B cell (primary cell): ENCODE data around the gene CTSO. TPM values are rescaled to one million over a fixed set of nuclear protein-coding genes. Genes with fewer than 3 reads are reported as not detected.

Experiments used
- ATAC-seq: fragments of 200-7000 bp; cut with Tn5 transposase; one replicate; pipeline ENCODE4 v1.10.0; 2021; ENCODE audit warnings: low read depth, mild to moderate bottlenecking, moderate number of reproducible peaks, moderate library complexity
- CTCF ChIA-PET: fragments of 350-600 bp; sonication (Branson Sonifier 250); formaldehyde crosslinking; loops from one replicate; lab custom pipeline; 2021; ENCODE audit warnings: antibody characterized with exemption, inconsistent platforms; lab: Charles Lee
- POLR2A ChIA-PET: fragments of 350-600 bp; sonication (Branson Sonifier 250); formaldehyde crosslinking; loops from one replicate; lab custom pipeline; 2021; ENCODE audit warnings: antibody characterized with exemption; lab: Charles Lee
- DNase-seq: peaks from one replicate; pipeline ENCODE4 v3.0.0; 2013
- H2AFZ ChIP-seq: 2 replicates; pipeline ENCODE4 v1.6.1; 2012; ENCODE audit warnings: mild to moderate bottlenecking, low read depth, low read length; ENCODE audit not compliant: insufficient read depth, poor library complexity, severe bottlenecking
- H3K27ac ChIP-seq, 2 donors: 1 replicate in 1 of 2; 2 replicates in 1 of 2; pipeline ENCODE4 v1.5.1; 2012 to 2013; ENCODE audit warnings: low read length in 2 of 2, mild to moderate bottlenecking in 2 of 2, moderate library complexity in 1 of 2
- H3K27me3 ChIP-seq, 4 experiments: fragments of 200-600 bp in 1 of 4; sonication (generic) in 1 of 4; replicated peaks in 1 of 4; 1 replicate in 2 of 4; 2 replicates in 2 of 4; pipeline versions ENCODE4 v1.6.1 to v1.7.0; 2013 to 2016; ENCODE audit warnings: low read length in 3 of 4, mild to moderate bottlenecking in 2 of 4, mixed read lengths in 1 of 4, moderate library complexity in 1 of 4; ENCODE audit not compliant: insufficient read depth in 4 of 4, control insufficient read depth in 3 of 4; ENCODE audit errors: control extremely low read depth in 1 of 4
- H3K36me3 ChIP-seq, 2 experiments: replicated peaks in 1 of 2; 1 replicate in 1 of 2; 2 replicates in 1 of 2; pipeline versions ENCODE4 v1.6.1 to v1.7.1; 2013; ENCODE audit warnings: low read length in 1 of 2; ENCODE audit not compliant: insufficient read depth in 2 of 2, control insufficient read depth in 1 of 2; ENCODE audit errors: control extremely low read depth in 1 of 2, extremely low read depth in 1 of 2
- H3K4me1 ChIP-seq, 2 donors: fragments of 200-600 bp in 1 of 2; sonication (generic) in 1 of 2; 1 replicate in 1 of 2; 2 replicates in 1 of 2; pipeline versions ENCODE4 v1.5.1 to v1.6.1; 2013 to 2017; ENCODE audit warnings: low read length in 2 of 2; ENCODE audit not compliant: control insufficient read depth in 2 of 2, insufficient read depth in 2 of 2
- H3K4me2 ChIP-seq: replicated peaks from 2 replicates; pipeline ENCODE3; 2012; ENCODE audit warnings: mild to moderate bottlenecking, low read depth, low read length; ENCODE audit not compliant: poor library complexity, severe bottlenecking
- H3K4me3 ChIP-seq, 5 experiments: fragments of 200-600 bp in 1 of 5; sonication (generic) in 1 of 5; 1 replicate in 3 of 5; 2 replicates in 2 of 5; pipeline versions ENCODE4 v1.5.1 to v1.7.0; 2011 to 2016; ENCODE audit warnings: low read length in 4 of 5, mild to moderate bottlenecking in 4 of 5, low read depth in 2 of 5, control low read depth in 1 of 5, moderate library complexity in 1 of 5; ENCODE audit not compliant: insufficient read depth in 1 of 5; ENCODE audit errors: control extremely low read depth in 1 of 5, extremely low read depth in 1 of 5
- H3K79me2 ChIP-seq: fragments of 200-600 bp; sonication (generic); one replicate; pipeline ENCODE4 v1.6.0; 2016; ENCODE audit warnings: low read length; ENCODE audit not compliant: control insufficient read depth, insufficient read depth
- H3K9ac ChIP-seq: fragments of 200-600 bp; sonication (generic); 2 replicates; pipeline ENCODE4 v1.6.1; 2017; ENCODE audit warnings: mild to moderate bottlenecking, low read length, moderate library complexity
- H3K9me3 ChIP-seq, 3 donors: one replicate each; pipeline versions ENCODE4 v1.6.1 to v1.7.1; 2013; ENCODE audit warnings: low read length in 2 of 3; ENCODE audit not compliant: control insufficient read depth in 2 of 3, insufficient read depth in 1 of 3; ENCODE audit errors: control extremely low read depth in 1 of 3
- H4K20me1 ChIP-seq: 2 replicates; pipeline ENCODE4 v1.6.0; 2012; ENCODE audit warnings: mild to moderate bottlenecking, low read length; ENCODE audit not compliant: insufficient read depth, control insufficient read depth, poor library complexity, severe bottlenecking
- H3K27ac Mint-ChIP-seq: one replicate; pipeline ENCODE4 v1.8.0; 2021; ENCODE audit warnings: mixed read lengths
- H3K27me3 Mint-ChIP-seq: one replicate; pipeline ENCODE4 v1.8.0; 2021; ENCODE audit warnings: mixed read lengths
- H3K4me1 Mint-ChIP-seq: one replicate; pipeline ENCODE4 v1.8.0; 2021; ENCODE audit warnings: mixed read lengths
- H3K4me3 Mint-ChIP-seq: one replicate; pipeline ENCODE4 v1.8.0; 2021; ENCODE audit warnings: mixed read lengths
- H3K9me3 Mint-ChIP-seq: one replicate; pipeline ENCODE4 v1.8.0; 2022; ENCODE audit warnings: mixed read lengths; ENCODE audit not compliant: insufficient read depth
- CTCF ChIP-seq: fragments of 200-600 bp; IDR thresholded peaks from one replicate; pipeline ENCODE4 v1.8.0; 2022; ENCODE audit warnings: antibody characterized with exemption, mild to moderate bottlenecking
- EZH2 ChIP-seq: IDR thresholded peaks from 2 replicates; pipeline ENCODE4 v1.6.1; 2012; ENCODE audit warnings: borderline replicate concordance, low read depth, mild to moderate bottlenecking, moderate library complexity, low read length; ENCODE audit not compliant: insufficient read depth, poor library complexity, severe bottlenecking
- WGBS: methylation state at CpG from one replicate; pipeline ENCODE4 v1.1.5; 2013; ENCODE audit warnings: missing lambda C conversion rate; ENCODE audit not compliant: insufficient coverage; 5-methylcytosine and 5-hydroxymethylcytosine counted together
- intact Hi-C: fragments of 100-400 bp; cut with micrococcal nuclease; formaldehyde crosslinking; loops from one replicate; pipeline ENCODE4 v1.10.0; 2022
- polyA plus RNA-seq: library from polyadenylated mRNA; depleted of rRNA; stranded (reverse); fragments of >200 nt; gene quantifications from 2 replicates; pipeline ENCODE4 v1.2.3, GENCODE V29; 2012
- total RNA-seq, 2 donors: library from RNA; stranded (reverse); fragments of 120-200 nt in 1 of 2; gene quantifications; 1 replicate in 1 of 2; 2 replicates in 1 of 2; pipeline versions ENCODE4 v1.2.3 to v1.2.4, GENCODE V29; 2013 to 2022

CTSO gene
- total and polyA plus RNA-seq, 2 donors (not counting 1 experiment from before 2014, with no cell fraction given) = 8.5 to 15.5 TPM

GRCh38 chr4:155972098-155972497 lies 18.4 kb upstream of the CTSO start:
- ChIA-PET POLR2A (no interaction called here), CTCF (no interaction called here)
- WGBS = 40% methylated on average over 2 of the region's 4 CpGs
- peaks cover 2% of the 10 kb centered on the region for H3K9me3 Mint-ChIP-seq
- H3K4me1 Mint-ChIP-seq = no peaks in the 10 kb centered on the region
- H3K4me1 ChIP-seq = no peaks in the 10 kb centered on the region
- no peaks in the 10 kb centered on the region for H3K79me2 ChIP-seq
- H4K20me1 ChIP-seq = no peaks in the 10 kb centered on the region
- DNase-seq (no peak), ATAC-seq (no peak)
- H3K4me3 ChIP-seq = no peak overlapping the region
- peaks cover 0 to 9% (median 0%) of the 10 kb centered on the region in 3 donors for H3K9me3 ChIP-seq
- no peak overlapping the region for H3K27ac ChIP-seq
- no peaks in the 10 kb centered on the region for H3K27me3 ChIP-seq
- H3K9ac ChIP-seq = no peak overlapping the region
- TF ChIP-seq CTCF (no peak), EZH2 (no peak)
- H3K4me2 ChIP-seq = no peak overlapping the region
- no peak overlapping the region for H3K27ac Mint-ChIP-seq
- H2AFZ ChIP-seq = no peak overlapping the region
- intact Hi-C loops = no loop called here
- H3K4me3 Mint-ChIP-seq = no peak overlapping the region
- peaks cover 5% of the 10 kb centered on the region for H3K27me3 Mint-ChIP-seq
- H3K36me3 ChIP-seq = no peaks in the 10 kb centered on the region

DNA sequence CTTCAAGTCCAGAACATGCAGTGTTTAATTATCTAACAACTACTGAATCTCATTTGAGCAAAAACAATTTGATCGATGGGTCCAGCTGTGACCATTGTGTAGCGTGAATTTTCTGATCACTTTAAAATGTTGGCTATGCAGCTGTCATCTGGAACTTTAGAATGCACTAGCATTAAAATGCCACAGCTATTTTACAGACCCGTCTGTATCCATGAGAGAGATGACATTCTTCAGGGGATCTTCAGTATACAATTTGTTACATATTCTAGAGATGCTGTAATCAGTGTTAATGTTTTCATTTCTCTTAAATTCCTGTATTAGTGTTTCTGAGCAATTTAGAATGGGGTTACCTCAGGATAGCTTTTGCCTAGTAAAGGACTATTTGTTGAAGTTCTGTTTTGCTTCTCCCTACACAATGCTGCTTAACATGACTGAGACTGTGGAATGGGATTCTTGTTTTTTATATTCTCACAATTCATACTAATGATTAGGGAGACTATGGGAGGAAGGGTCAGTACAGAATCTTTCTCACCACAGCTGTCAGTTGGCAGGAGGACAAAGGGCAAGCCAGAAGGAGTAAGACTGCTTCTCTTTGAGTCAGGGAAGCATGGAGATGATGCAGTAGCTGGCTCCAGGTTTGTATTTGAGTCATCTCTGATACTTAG lies 13.2 kb upstream of the CTSO start:
- H3K36me3 ChIP-seq = no peaks in the 10 kb centered on the region
- Mint-ChIP-seq H3K9me3 (peaks cover 2% of the 10 kb centered on the region), H3K4me1 (no peaks in the 10 kb centered on the region), H3K4me3 (no peak overlapping the region), H3K27me3 (peaks cover 5% of the 10 kb centered on the region), H3K27ac (no peak overlapping the region)
- POLR2A ChIA-PET = no interaction called here
- TF ChIP-seq EZH2 = no peak
- TF ChIP-seq CTCF = no peak
- no peak overlapping the region for H3K4me3 ChIP-seq
- CTCF ChIA-PET = no interaction called here
- H3K27ac ChIP-seq = no peak overlapping the region
- H2AFZ ChIP-seq = no peak overlapping the region
- no peaks in the 10 kb centered on the region for H4K20me1 ChIP-seq
- intact Hi-C loops = no loop called here
- H3K27me3 ChIP-seq = no peaks in the 10 kb centered on the region
- ATAC-seq (no peak), DNase-seq (no peak)
- H3K4me1 ChIP-seq = no peaks in the 10 kb centered on the region
- WGBS = 100% methylated on average over 2 of the region's 3 CpGs
- H3K79me2 ChIP-seq = no peaks in the 10 kb centered on the region
- H3K9ac ChIP-seq = no peak overlapping the region
- peaks cover 0 to 9% (median 0%) of the 10 kb centered on the region in 3 donors for H3K9me3 ChIP-seq
- no peak overlapping the region for H3K4me2 ChIP-seq
